Naive thymus-derived CD4-positive, alpha-beta T cell (primary cell): ENCODE measurements around the gene PPP1R14D. TPM values are rescaled to one million over a fixed set of nuclear protein-coding genes. Genes with fewer than 3 reads are reported as not detected.

Source experiments
- ATAC-seq: fragments of 150-1000 bp; cut with Tn5 transposase; 2 replicates; pipeline ENCODE4 v1.10.0; 2021; ENCODE audit warnings: mild to moderate bottlenecking, moderate library complexity
- CTCF ChIA-PET: fragments of 350-600 bp; sonication (Branson Sonifier 250); formaldehyde crosslinking; loops from one replicate; lab custom pipeline; 2021; ENCODE audit warnings: antibody characterized with exemption; lab: Charles Lee
- POLR2A ChIA-PET: fragments of 350-600 bp; sonication (Branson Sonifier 250); formaldehyde crosslinking; loops from one replicate; lab custom pipeline; 2021; ENCODE audit warnings: antibody characterized with exemption, inconsistent platforms; lab: Charles Lee
- DNase-seq, 9 donors: peaks; one replicate each; pipeline versions ENCODE4 v3.0.0 to v3.0.0-alpha.2; 2020 to 2022; ENCODE audit warnings: mixed read lengths in 1 of 9
- H3K27ac ChIP-seq: one replicate; pipeline ENCODE4 v1.7.0; 2013; ENCODE audit warnings: mild to moderate bottlenecking, low read depth, low read length, moderate library complexity
- H3K27me3 ChIP-seq, 2 donors: one replicate each; pipeline ENCODE4 v1.7.0; 2013; ENCODE audit warnings: low read length in 2 of 2, mild to moderate bottlenecking in 2 of 2, moderate library complexity in 2 of 2; ENCODE audit not compliant: control insufficient read depth in 2 of 2, insufficient read depth in 2 of 2
- H3K36me3 ChIP-seq, 3 experiments: 1 replicate in 2 of 3; 2 replicates in 1 of 3; pipeline ENCODE4 v1.7.0; 2013; ENCODE audit warnings: low read length in 3 of 3, mild to moderate bottlenecking in 3 of 3, moderate library complexity in 1 of 3; ENCODE audit not compliant: insufficient read depth in 3 of 3, control insufficient read depth in 2 of 3
- H3K4me1 ChIP-seq, 2 donors: one replicate each; pipeline ENCODE4 v1.7.0; 2013; ENCODE audit warnings: low read length in 2 of 2, mild to moderate bottlenecking in 2 of 2, moderate library complexity in 1 of 2; ENCODE audit not compliant: control insufficient read depth in 2 of 2, insufficient read depth in 2 of 2
- H3K4me3 ChIP-seq: 2 replicates; pipeline ENCODE4 v1.7.0; 2013; ENCODE audit warnings: mild to moderate bottlenecking, low read length
- H3K9me3 ChIP-seq, 3 experiments: 1 replicate in 2 of 3; 2 replicates in 1 of 3; pipeline ENCODE4 v1.7.0; 2013; ENCODE audit warnings: low read length in 3 of 3; ENCODE audit not compliant: control insufficient read depth in 2 of 3
- H3K27ac Mint-ChIP-seq, 9 donors: one replicate each; pipeline ENCODE4 v1.8.0; 2020 to 2022; ENCODE audit warnings: mixed read lengths in 9 of 9, mild to moderate bottlenecking in 8 of 9, moderate library complexity in 5 of 9, inconsistent platforms in 2 of 9
- H3K27me3 Mint-ChIP-seq, 5 donors: one replicate each; pipeline ENCODE4 v1.8.0; 2021 to 2022; ENCODE audit warnings: mixed read lengths in 5 of 5, mild to moderate bottlenecking in 1 of 5
- H3K36me3 Mint-ChIP-seq, 5 donors: one replicate each; pipeline ENCODE4 v1.8.0; 2020 to 2022; ENCODE audit warnings: mixed read lengths in 5 of 5, mild to moderate bottlenecking in 3 of 5, inconsistent platforms in 1 of 5
- H3K4me1 Mint-ChIP-seq, 7 donors: one replicate each; pipeline ENCODE4 v1.8.0; 2020 to 2022; ENCODE audit warnings: mixed read lengths in 7 of 7, mild to moderate bottlenecking in 3 of 7, inconsistent platforms in 1 of 7
- H3K4me3 Mint-ChIP-seq, 10 donors: one replicate each; pipeline ENCODE4 v1.8.0; 2020 to 2022; ENCODE audit warnings: mild to moderate bottlenecking in 10 of 10, mixed read lengths in 10 of 10, moderate library complexity in 6 of 10, inconsistent platforms in 2 of 10
- H3K9me3 Mint-ChIP-seq, 11 donors: one replicate each; pipeline ENCODE4 v1.8.0; 2020 to 2022; ENCODE audit warnings: mixed read lengths in 11 of 11, mild to moderate bottlenecking in 4 of 11, inconsistent platforms in 1 of 11, moderate library complexity in 1 of 11
- intact Hi-C, 2 donors: fragments of 100-400 bp; cut with micrococcal nuclease; formaldehyde crosslinking; loops; one replicate each; pipeline ENCODE4 v1.15.1; 2023
- polyA plus RNA-seq, 2 donors: library from polyadenylated mRNA; unstranded; fragments of 300-500 nt; fragmentation: Illumina TruSeq; gene quantifications; one replicate each; pipeline ENCODE4 v1.2.3, GENCODE V29; 2021
- total RNA-seq, 6 experiments: library from RNA in 5 of 6; stranded (reverse) in 5 of 6; gene quantifications; 1 replicate in 5 of 6; 2 replicates in 1 of 6; pipeline ENCODE4 v1.2.3 and lab custom pipeline; 2021 to 2026

The PPP1R14D gene
- total and polyA plus RNA-seq, 7 experiments from 2014 or later, result not detected

DNA sequence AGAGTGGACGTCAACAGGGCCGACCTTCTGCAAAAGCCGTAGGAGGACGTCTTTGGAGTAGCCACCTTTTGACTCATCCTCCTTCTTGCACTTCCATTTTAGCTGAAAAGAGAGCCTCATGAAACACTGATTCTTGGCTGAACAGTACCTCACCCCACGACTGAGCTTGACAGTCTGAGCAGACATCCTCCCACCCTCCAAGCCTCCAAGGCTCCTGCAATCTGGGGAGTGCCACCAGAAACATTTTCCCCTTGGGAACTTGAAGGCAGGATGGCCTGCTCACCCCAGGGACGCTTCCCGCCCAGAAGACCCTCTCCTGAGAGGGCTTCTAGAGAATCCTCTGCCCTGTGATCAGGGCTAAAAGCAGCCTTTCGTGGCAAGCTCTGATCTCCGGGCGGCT lies 53.5 kb downstream of the PPP1R14D start:
- Mint-ChIP-seq H3K27ac (peak overlapping the region in 1 of 9 donors; percentile 62), H3K27me3 (no peaks in the 10 kb centered on the region), H3K36me3 (peaks cover 3 to 32% (median 11%) of the 10 kb centered on the region in 5 donors), H3K4me1 (peaks cover 3 to 16% (median 4%) of the 10 kb centered on the region in 7 donors), H3K9me3 (no peaks in the 10 kb centered on the region), H3K4me3 (no peak overlapping the region)
- H3K36me3 ChIP-seq, result peaks cover 7 to 83% (median 18%) of the 10 kb centered on the region in 3 experiments
- H3K4me1 ChIP-seq, result peaks cover 0 to 11% of the 10 kb centered on the region in 2 donors
- H3K27me3 ChIP-seq, result no peaks in the 10 kb centered on the region
- no peaks in the 10 kb centered on the region for H3K9me3 ChIP-seq
- H3K4me3 ChIP-seq, result no peak overlapping the region
- H3K27ac ChIP-seq, result no peak overlapping the region
- no peak for ATAC-seq
- intact Hi-C loops, result no loop called here
- POLR2A ChIA-PET, result no interaction called here
- DNase-seq, result no peak
- CTCF ChIA-PET, result no interaction called here

GRCh38 chr15:40773902-40774301 lies 54.6 kb downstream of the PPP1R14D start:
- no peak for ATAC-seq
- Histone ChIP-seq H3K27ac (no peak overlapping the region), H3K4me3 (no peak overlapping the region), H3K36me3 (peaks cover 4 to 72% (median 18%) of the 10 kb centered on the region in 3 experiments), H3K27me3 (no peaks in the 10 kb centered on the region), H3K4me1 (peaks cover 11% of the 10 kb centered on the region in 2 donors), H3K9me3 (no peaks in the 10 kb centered on the region)
- H3K4me1 Mint-ChIP-seq, result peaks cover 13 to 27% (median 15%) of the 10 kb centered on the region in 7 donors
- H3K27ac Mint-ChIP-seq, result peak overlapping the region in 1 of 9 donors; percentile 33
- H3K4me3 Mint-ChIP-seq, result no peak overlapping the region
- POLR2A ChIA-PET, result no interaction called here
- DNase-seq, result no peak
- intact Hi-C loops, result no loop called here
- peaks cover under 1 to 25% (median 8%) of the 10 kb centered on the region in 5 donors for H3K36me3 Mint-ChIP-seq
- no peaks in the 10 kb centered on the region for H3K9me3 Mint-ChIP-seq
- CTCF ChIA-PET, result interaction anchor here (1.0 kb wide), 1 partner anchor 8 kb away, joined by 3 read pairs; no protein-coding TSS in a partner anchor
- no peaks in the 10 kb centered on the region for H3K27me3 Mint-ChIP-seq

- CTCF ChIA-PET, result interaction anchor here (1.0 kb wide), 1 partner anchor 9 kb away, joined by 3 read pairs; no protein-coding TSS in a partner anchor
- DNase-seq, result no peak
- peak overlapping the region in 2 of 9 donors; percentile 13 to 33 for H3K27ac Mint-ChIP-seq
These were observed 55.0 kb downstream of the PPP1R14D start for GRCh38 chr15:40773496-40773895.

GRCh38 chr15:40772014-40772413 lies 56.5 kb downstream of the PPP1R14D start:
- no peaks in the 10 kb centered on the region for H3K9me3 ChIP-seq
- H3K27ac ChIP-seq, result no peak overlapping the region
- DNase-seq, result no peak
- peak overlapping the region in 1 of 9 donors; percentile 36 for H3K27ac Mint-ChIP-seq
- H3K9me3 Mint-ChIP-seq, result no peaks in the 10 kb centered on the region
- no peaks in the 10 kb centered on the region for H3K27me3 ChIP-seq
- ATAC-seq, result no peak
- peaks cover 0 to 68% (median 18%) of the 10 kb centered on the region in 3 experiments for H3K36me3 ChIP-seq
- POLR2A ChIA-PET, result no interaction called here
- no peaks in the 10 kb centered on the region for H3K27me3 Mint-ChIP-seq
- intact Hi-C loops, result no loop called here
- peaks cover 7 to 17% of the 10 kb centered on the region in 2 donors for H3K4me1 ChIP-seq
- peaks cover 19 to 33% (median 24%) of the 10 kb centered on the region in 7 donors for H3K4me1 Mint-ChIP-seq
- no peak overlapping the region for H3K4me3 ChIP-seq
- H3K4me3 Mint-ChIP-seq, result no peak overlapping the region
- peaks cover 0 to 23% (median 8%) of the 10 kb centered on the region in 5 donors for H3K36me3 Mint-ChIP-seq
- CTCF ChIA-PET, result interaction anchor here (2.1 kb wide), 1 partner anchor 10 kb away, joined by 10 read pairs; no protein-coding TSS in a partner anchor

More at GRCh38 chr15:40773496-40773895, 55.0 kb downstream of the PPP1R14D start:
- H3K27me3 Mint-ChIP-seq, result no peaks in the 10 kb centered on the region
- peaks cover 0 to 24% (median 8%) of the 10 kb centered on the region in 5 donors for H3K36me3 Mint-ChIP-seq
- Histone ChIP-seq H3K4me3 (no peak overlapping the region), H3K4me1 (peaks cover 11 to 15% of the 10 kb centered on the region in 2 donors), H3K27ac (no peak overlapping the region), H3K9me3 (no peaks in the 10 kb centered on the region), H3K36me3 (peaks cover 0 to 68% (median 18%) of the 10 kb centered on the region in 3 experiments), H3K27me3 (no peaks in the 10 kb centered on the region)
- POLR2A ChIA-PET, result no interaction called here
- H3K4me3 Mint-ChIP-seq, result no peak overlapping the region
- H3K9me3 Mint-ChIP-seq, result no peaks in the 10 kb centered on the region
- intact Hi-C loops, result no loop called here
- H3K4me1 Mint-ChIP-seq, result peaks cover 17 to 31% (median 19%) of the 10 kb centered on the region in 7 donors
- no peak for ATAC-seq

DNA sequence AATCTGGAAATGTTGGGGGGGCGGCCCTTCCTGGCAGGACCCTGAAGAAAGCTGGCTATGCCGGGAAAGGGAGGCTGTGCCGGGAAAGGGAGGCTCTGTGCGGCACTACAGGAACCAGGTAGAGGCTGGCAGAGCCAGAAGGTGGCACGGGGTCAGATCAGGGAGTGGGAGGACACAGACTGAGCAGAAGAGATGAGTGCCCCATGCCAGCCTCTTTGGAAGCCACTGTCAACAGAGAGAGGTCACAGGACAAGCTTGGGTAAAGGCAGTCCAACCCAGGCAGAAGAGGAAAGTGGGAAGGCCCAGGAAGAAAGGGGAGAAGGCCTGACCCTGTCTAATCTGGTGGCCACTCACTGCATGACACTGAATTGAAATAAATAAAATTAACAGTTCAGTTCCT lies 57.3 kb downstream of the PPP1R14D start:
- Mint-ChIP-seq H3K27me3 (no peaks in the 10 kb centered on the region), H3K4me3 (no peak overlapping the region), H3K27ac (peak overlapping the region in 1 of 9 donors; percentile 25), H3K4me1 (peaks cover 17 to 29% (median 23%) of the 10 kb centered on the region in 7 donors), H3K36me3 (peaks cover 0 to 16% (median 8%) of the 10 kb centered on the region in 5 donors), H3K9me3 (no peaks in the 10 kb centered on the region)
- Histone ChIP-seq H3K9me3 (no peaks in the 10 kb centered on the region), H3K36me3 (peaks cover 0 to 63% (median 18%) of the 10 kb centered on the region in 3 experiments), H3K27me3 (no peaks in the 10 kb centered on the region), H3K4me1 (peaks cover 0 to 17% of the 10 kb centered on the region in 2 donors), H3K27ac (no peak overlapping the region), H3K4me3 (no peak overlapping the region)
- ChIA-PET POLR2A (interaction anchor here (2.7 kb wide), 1 partner anchor 76 kb away, joined by 13 read pairs; the partner anchor contains the start of gene RAD51), CTCF (interaction anchor here (0.6 to 2.1 kb wide), 2 partner anchors 11 to 18 kb away, joined by 3 to 10 read pairs; no protein-coding TSS in a partner anchor)
- intact Hi-C loops, result no loop called here
- ATAC-seq, result no peak
- DNase-seq, result no peak

- DNase-seq, result no peak
- Mint-ChIP-seq H3K4me1 (peaks cover 22 to 39% (median 28%) of the 10 kb centered on the region in 7 donors), H3K9me3 (no peaks in the 10 kb centered on the region), H3K27me3 (no peaks in the 10 kb centered on the region), H3K4me3 (peak overlapping the region in 8 of 10 donors; percentile 29 to 73 (median 58)), H3K27ac (peak overlapping the region; percentile 80 to 93 (median 88)), H3K36me3 (peaks cover 0 to 16% (median 8%) of the 10 kb centered on the region in 5 donors)
- CTCF ChIA-PET, result interaction anchor here (0.7 to 2.1 kb wide), 3 partner anchors 12 to 26 kb away, joined by 3 to 10 read pairs (median 6); no protein-coding TSS in a partner anchor
- H3K4me3 ChIP-seq, result no peak overlapping the region
- H3K4me1 ChIP-seq, result peaks cover 3 to 20% of the 10 kb centered on the region in 2 donors
- H3K36me3 ChIP-seq, result peaks cover 0 to 52% (median 8%) of the 10 kb centered on the region in 3 experiments
- intact Hi-C loops, result no loop called here
- no peaks in the 10 kb centered on the region for H3K27me3 ChIP-seq
- peak overlapping the region; percentile 59 for H3K27ac ChIP-seq
- ATAC-seq, result no peak
- H3K9me3 ChIP-seq, result no peaks in the 10 kb centered on the region
- POLR2A ChIA-PET, result interaction anchor here (2.7 kb wide), 1 partner anchor 75 kb away, joined by 13 read pairs; the partner anchor contains the start of gene RAD51
These were observed 58.3 kb downstream of the PPP1R14D start for GRCh38 chr15:40770147-40770721.
